GM19193 (cell line): ENCODE results near the gene HPS5.

Experiments used
- POLR2A ChIP-seq: IDR thresholded peaks from 4 replicates; pipeline ENCODE4 v1.6.1; 2011; ENCODE audit not compliant: insufficient read depth, insufficient read length; ENCODE audit errors: extremely low read depth

HPS5 gene

GRCh38 chr11:18309691-18310090 lies 12.2 kb downstream of the HPS5 start:
- no peak for TF ChIP-seq POLR2A

- TF ChIP-seq POLR2A, result no peak
Observed at GRCh38 chr11:18308242-18308641, 13.7 kb downstream of the HPS5 start.

GRCh38 chr11:18307461-18308139 lies 14.3 kb downstream of the HPS5 start:
- no peak for TF ChIP-seq POLR2A

GRCh38 chr11:18304745-18305144 lies 17.2 kb downstream of the HPS5 start:
- no peak for TF ChIP-seq POLR2A

- no peak for TF ChIP-seq POLR2A
Observed at GRCh38 chr11:18299721-18300120, 22.2 kb downstream of the HPS5 start.

- no peak for TF ChIP-seq POLR2A
Observed at GRCh38 chr11:18295316-18295715, 26.6 kb downstream of the HPS5 start.

GRCh38 chr11:18294862-18295261 lies 27.1 kb downstream of the HPS5 start:
- TF ChIP-seq POLR2A, result no peak

- TF ChIP-seq POLR2A, result no peak
Observed at GRCh38 chr11:18288911-18289310, 33.0 kb downstream of the HPS5 start.

GRCh38 chr11:18285841-18286240 lies 36.1 kb downstream of the HPS5 start:
- no peak for TF ChIP-seq POLR2A

GRCh38 chr11:18282626-18283025 lies 39.3 kb downstream of the HPS5 start:
- TF ChIP-seq POLR2A, result no peak

- TF ChIP-seq POLR2A, result no peak
Observed at GRCh38 chr11:18280438-18281045, 41.4 kb downstream of the HPS5 start.

- TF ChIP-seq POLR2A, result no peak
Observed at GRCh38 chr11:18277565-18278271, 44.2 kb downstream of the HPS5 start.

GRCh38 chr11:18271206-18271605 lies 50.7 kb downstream of the HPS5 start:
- TF ChIP-seq POLR2A, result no peak

- no peak for TF ChIP-seq POLR2A
Observed at GRCh38 chr11:18270102-18270501, 51.8 kb downstream of the HPS5 start.

- TF ChIP-seq POLR2A, result no peak
Observed at GRCh38 chr11:18265949-18266348, 56.0 kb downstream of the HPS5 start, which contains the start of gene SAA1. SAA1 (plus strand) TSS chr11:18266264; CDS start chr11:18266888, 624 bp downstream.

- TF ChIP-seq POLR2A, result no peak
Observed at GRCh38 chr11:18264677-18265555, 57.0 kb downstream of the HPS5 start.

- no peak for TF ChIP-seq POLR2A
Observed at GRCh38 chr11:18264035-18264434, 57.9 kb downstream of the HPS5 start.
